Subcutaneous adipose tissue (tissue), 4 donors: ENCODE measurements around the gene RAB26. TPM values are rescaled to one million over a fixed set of nuclear protein-coding genes. Genes with fewer than 3 reads are reported as not detected.

Experiments used
- small RNA-seq: library from RNA; depleted of rRNA; stranded (forward); fragments of <200 nt; gene quantifications from one replicate; pipeline ENCODE3, GENCODE V24; 2016
- total RNA-seq, 4 donors: library from RNA; depleted of rRNA; stranded (reverse); fragments of >200 nt; gene quantifications; one replicate each; pipeline ENCODE4 v1.1.0, GENCODE V29; 2016
- TF ChIP-seq, protein P1 (sequence below): fragments of 450-650 bp; IDR thresholded peaks from one replicate; pipeline ENCODE4 v1.5.1; 2016; ENCODE audit warnings: low read depth, mild to moderate bottlenecking, control low read depth, antibody characterized with exemption, moderate library complexity

Gene RAB26
- total RNA-seq, 4 donors from 2014 or later, result 3.0 TPM; not detected in 3

DNA sequence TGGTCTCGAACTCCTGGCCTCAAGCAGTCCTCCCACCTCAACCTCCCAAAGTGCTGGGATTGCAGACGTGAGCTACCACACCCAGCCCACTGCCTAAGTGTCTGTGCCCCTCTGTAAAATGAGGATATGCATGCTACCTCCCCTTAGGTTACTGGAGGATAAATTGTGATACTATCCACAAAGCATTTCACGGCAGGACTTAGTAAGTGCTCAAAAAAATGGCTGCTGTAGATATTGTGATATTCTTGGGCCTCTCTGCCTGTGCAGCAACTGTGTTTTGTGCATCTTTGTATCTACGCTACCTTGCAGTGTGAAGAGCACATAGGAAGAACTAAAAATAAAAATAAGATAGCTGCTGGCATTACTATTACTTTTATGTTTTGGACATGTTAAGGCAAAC is 49.9 kb downstream of the RAB26 start:
- TF ChIP-seq, protein P1, sequence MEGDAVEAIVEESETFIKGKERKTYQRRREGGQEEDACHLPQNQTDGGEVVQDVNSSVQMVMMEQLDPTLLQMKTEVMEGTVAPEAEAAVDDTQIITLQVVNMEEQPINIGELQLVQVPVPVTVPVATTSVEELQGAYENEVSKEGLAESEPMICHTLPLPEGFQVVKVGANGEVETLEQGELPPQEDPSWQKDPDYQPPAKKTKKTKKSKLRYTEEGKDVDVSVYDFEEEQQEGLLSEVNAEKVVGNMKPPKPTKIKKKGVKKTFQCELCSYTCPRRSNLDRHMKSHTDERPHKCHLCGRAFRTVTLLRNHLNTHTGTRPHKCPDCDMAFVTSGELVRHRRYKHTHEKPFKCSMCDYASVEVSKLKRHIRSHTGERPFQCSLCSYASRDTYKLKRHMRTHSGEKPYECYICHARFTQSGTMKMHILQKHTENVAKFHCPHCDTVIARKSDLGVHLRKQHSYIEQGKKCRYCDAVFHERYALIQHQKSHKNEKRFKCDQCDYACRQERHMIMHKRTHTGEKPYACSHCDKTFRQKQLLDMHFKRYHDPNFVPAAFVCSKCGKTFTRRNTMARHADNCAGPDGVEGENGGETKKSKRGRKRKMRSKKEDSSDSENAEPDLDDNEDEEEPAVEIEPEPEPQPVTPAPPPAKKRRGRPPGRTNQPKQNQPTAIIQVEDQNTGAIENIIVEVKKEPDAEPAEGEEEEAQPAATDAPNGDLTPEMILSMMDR, result no peak

DNA sequence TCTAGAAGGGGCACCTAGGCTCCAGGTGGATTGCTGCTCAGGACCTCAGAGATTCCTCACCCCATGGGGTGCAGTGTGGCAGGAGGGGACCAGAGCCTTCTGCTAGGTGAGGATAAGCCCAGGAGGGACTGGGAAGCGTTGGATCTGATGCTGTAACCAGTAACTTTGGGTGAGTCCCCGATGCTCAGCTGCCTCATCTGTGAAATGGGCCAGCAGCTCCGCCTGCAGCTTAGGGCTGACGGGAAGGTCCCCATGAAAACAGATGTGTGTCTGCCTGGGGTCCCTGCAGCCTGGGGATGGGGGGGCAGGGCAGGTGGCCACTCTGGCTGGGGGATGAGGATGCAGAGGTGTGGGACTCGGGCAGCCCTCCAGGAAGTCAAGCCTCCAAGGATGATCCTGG is 50.7 kb downstream of the RAB26 start:
- TF ChIP-seq, protein P1, result no peak

DNA sequence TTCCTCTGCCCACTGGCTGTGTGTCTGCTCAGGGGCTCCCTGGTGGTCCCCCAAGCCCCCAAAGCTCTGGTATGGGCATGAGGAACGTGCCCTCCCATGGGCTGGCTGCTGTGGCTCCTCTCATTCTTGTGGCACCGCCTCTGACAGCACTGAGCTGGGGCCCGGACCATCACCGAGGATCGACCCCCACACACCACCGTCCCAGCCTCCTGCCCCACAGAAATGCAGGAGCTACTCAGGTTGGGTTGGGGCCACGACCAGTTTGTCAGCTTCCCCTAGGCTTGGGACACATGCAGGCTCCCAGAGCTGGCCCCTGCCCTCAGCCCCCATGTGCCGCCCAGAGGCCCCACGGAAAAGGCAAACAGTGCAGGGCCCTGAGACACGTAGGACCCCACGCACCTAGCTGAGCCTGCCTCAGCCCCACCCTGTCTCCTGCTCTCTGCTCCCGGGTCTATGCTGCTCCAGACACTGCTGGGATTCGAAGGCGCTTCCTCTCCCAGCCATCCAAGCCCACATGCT is 51.3 kb downstream of the RAB26 start:
- TF ChIP-seq, protein P1, result no peak

DNA sequence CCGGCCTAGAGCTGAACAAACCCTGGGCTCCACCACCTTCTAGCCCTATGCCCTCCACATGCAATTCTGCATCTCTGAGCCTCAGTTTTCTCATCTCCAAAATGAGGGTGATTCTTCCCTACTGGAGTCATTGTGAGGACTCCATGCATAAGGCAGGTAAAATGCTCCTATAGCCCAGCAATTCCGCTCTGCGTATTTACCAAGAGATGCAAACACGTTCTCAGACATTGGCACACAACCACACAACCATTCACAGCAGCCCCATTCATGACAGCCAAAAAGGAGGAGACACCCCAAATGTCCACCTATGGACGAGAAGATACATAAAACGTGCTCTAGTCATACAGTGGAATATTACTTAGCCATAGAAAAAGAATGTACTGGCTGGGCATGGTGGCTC is 51.9 kb downstream of the RAB26 start:
- TF ChIP-seq, protein P1, result no peak

Small RNA genes lying within 50 kb of the gene (small RNA-seq; reads per million reads assigned to genes)
- gene MIR3180-5 (not detected), gene MIR4516 (not detected), gene RF00019 (0.49 reads per million), gene SNORD60 (not detected)

Other genes with a start within 250 kb of the RAB26 start
- gene HS3ST6, start 230.2 kb upstream of the RAB26 start, total RNA-seq, result not detected
- gene MSRB1, start 205.4 kb upstream of the RAB26 start, total RNA-seq, result 10 to 100 TPM; 11.2 to 30.0 (median 18.1) TPM
- not detected for gene RPL3L, start 193.9 kb upstream of the RAB26 start, total RNA-seq
- gene NDUFB10, start 189.1 kb upstream of the RAB26 start, total RNA-seq, result 100 to 1,000 TPM; 120 to 198 (median 186) TPM
- 1,000 to 10,000 TPM; 1,492 to 1,850 (median 1,797) TPM for gene RPS2, start 183.8 kb upstream of the RAB26 start, total RNA-seq
- gene RNF151, start 181.8 kb upstream of the RAB26 start, total RNA-seq, result not detected
- gene TBL3, start 176.6 kb upstream of the RAB26 start, total RNA-seq, result 10 to 100 TPM; 20.9 to 30.6 (median 26.6) TPM
- not detected for gene NOXO1, start 167.2 kb upstream of the RAB26 start, total RNA-seq
- gene GFER, start 164.4 kb upstream of the RAB26 start, total RNA-seq, result 10 to 100 TPM in 3 of 4 donors, 1 to 10 TPM in 1; 9.1 to 17.4 (median 16.1) TPM
- gene SYNGR3, start 158.7 kb upstream of the RAB26 start, total RNA-seq, result not detected
- gene ZNF598, start 138.8 kb upstream of the RAB26 start, total RNA-seq, result 10 to 100 TPM; 13.9 to 45.0 (median 15.0) TPM
- not detected for gene NPW, start 128.8 kb upstream of the RAB26 start, total RNA-seq
- 100 to 1,000 TPM in 1 of 4 donors, 10 to 100 TPM in 3; 15.1 to 140 (median 48.9) TPM for gene NHERF2, start 121.7 kb upstream of the RAB26 start, total RNA-seq
- gene NTHL1, start 100.8 kb upstream of the RAB26 start, total RNA-seq, result 10 to 100 TPM in 2 of 4 donors, 1 to 10 TPM in 2; 6.5 to 21.7 (median 12.0) TPM
- 100 to 1,000 TPM in 1 of 4 donors, 10 to 100 TPM in 3; 31.1 to 110 (median 50.2) TPM for gene TSC2, start 100.6 kb upstream of the RAB26 start, total RNA-seq
- gene PKD1, start 12.7 kb upstream of the RAB26 start, total RNA-seq, result 100 to 1,000 TPM in 2 of 4 donors, 10 to 100 TPM in 2; 40.1 to 318 (median 76.1) TPM
- 10 to 100 TPM; 19.1 to 45.0 (median 31.1) TPM for gene TRAF7, start 7.2 kb downstream of the RAB26 start, total RNA-seq
- not detected for gene CASKIN1, start 48.0 kb downstream of the RAB26 start, total RNA-seq
- 10 to 100 TPM; 29.3 to 58.8 (median 38.0) TPM for gene MLST8, start 56.8 kb downstream of the RAB26 start, total RNA-seq
- gene BRICD5, start 62.2 kb downstream of the RAB26 start, total RNA-seq, result 1 to 10 TPM in 3 of 4 donors, under 1 TPM in 1; 0.66 to 6.0 (median 4.1) TPM
- 10 to 100 TPM in 3 of 4 donors, 1 to 10 TPM in 1; 7.7 to 21.1 (median 10.3) TPM for gene PGP, start 66.2 kb downstream of the RAB26 start, total RNA-seq
- 10 to 100 TPM in 3 of 4 donors, 1 to 10 TPM in 1; 9.6 to 33.2 (median 16.8) TPM for gene E4F1, start 75.0 kb downstream of the RAB26 start, total RNA-seq
- gene DNASE1L2, start 87.8 kb downstream of the RAB26 start, total RNA-seq, result under 1 TPM in 2 of 4 donors, not detected in 2; 0.34 to 0.82 TPM
- gene ECI1, start 103.0 kb downstream of the RAB26 start, total RNA-seq, result 10 to 100 TPM; 32.4 to 96.5 (median 49.8) TPM
- 100 to 1,000 TPM in 1 of 4 donors, 10 to 100 TPM in 3; 66.6 to 127 (median 75.3) TPM for gene RNPS1, start 119.5 kb downstream of the RAB26 start, total RNA-seq
- gene ABCA3, start 192.1 kb downstream of the RAB26 start, total RNA-seq, result 10 to 100 TPM in 2 of 4 donors, 1 to 10 TPM in 2; 7.0 to 24.9 (median 9.5) TPM